Motor neuron (in vitro differentiated cells): ENCODE measurements around the gene TCHHL1. TPM values are rescaled to one million over a fixed set of nuclear protein-coding genes. Genes with fewer than 3 reads are reported as not detected.
A peak's percentile ranks its signal among the peaks of the same experiment; 100 is the strongest.
"Not testable (repeated sequence)": the region's sequence is repeated elsewhere in the genome, so short reads cannot be mapped to it uniquely, and the experiment has no call there.

Source experiments
- ATAC-seq, 8 experiments: fragments of 200-7000 bp; cut with Tn5 transposase; replicated peaks in 6 of 8; 2 replicates each; pipeline ENCODE4 v1.8.0; 2021; ENCODE audit warnings: mild to moderate bottlenecking in 8 of 8, moderate library complexity in 8 of 8
- H3K27ac ChIP-seq, 2 donors: fragments of 250-450 bp; sonication (Bioruptor Pico); 2 replicates each; pipeline ENCODE4 v1.9.0; 2021; ENCODE audit warnings: antibody characterized with exemption in 2 of 2, mild to moderate bottlenecking in 2 of 2, moderate library complexity in 1 of 2
- H3K4me1 ChIP-seq, 2 donors: fragments of 250-450 bp; sonication (Bioruptor Pico); replicated peaks in 1 of 2; 2 replicates each; pipeline ENCODE4 v1.6.1; 2021; ENCODE audit warnings: antibody characterized with exemption in 2 of 2, mild to moderate bottlenecking in 2 of 2, moderate library complexity in 1 of 2
- H3K4me3 ChIP-seq, 5 donors: fragments of 250-450 bp; sonication (Bioruptor Pico); 2 replicates each; pipeline ENCODE4 v1.9.0; 2021; ENCODE audit warnings: antibody characterized with exemption in 5 of 5, mild to moderate bottlenecking in 5 of 5, moderate library complexity in 4 of 5
- WGBS, 10 experiments: fragments of 450-650 bp; shearing (Covaris generic); methylation state at CpG; one replicate each; pipeline ENCODE4 v1.0.0; 2022; 5-methylcytosine and 5-hydroxymethylcytosine counted together
- in situ Hi-C, 9 experiments: fragments of 400-800 bp; cut with MboI; loops; one replicate each; pipeline ENCODE4 v1.15.0; 2021; ENCODE audit warnings: low sequenced_read_pairs in 9 of 9, low pct_unique_long_range_greater_than_20kb in 2 of 9; ENCODE audit not compliant: unreplicated experiment in 9 of 9
- total RNA-seq, 8 experiments: library from RNA; unstranded; fragments of 300-600 nt; gene quantifications; 2 replicates each; pipeline versions ENCODE4 v1.2.3 to v1.2.4, GENCODE V29; 2022

The TCHHL1 gene
- total RNA-seq, 8 experiments from 2014 or later = 0.13 to 0.43 (median 0.17) TPM; not detected in 4

- in situ Hi-C loops = no loop called here
- 1 to 63% (median 7%) methylated on average over 8 to 15 of the region's 15 CpGs for WGBS, 10 experiments
Measured at GRCh38 chr1:152109998-152110294, 21.1 kb upstream of the TCHHL1 start.

GRCh38 chr1:152109231-152109997 lies 20.6 kb upstream of the TCHHL1 start:
- Histone ChIP-seq H3K4me1 (peaks cover 5 to 9% of the 10 kb centered on the region in 2 donors), H3K27ac (no peak overlapping the region), H3K4me3 (peak overlapping the region in 3 of 5 donors; percentile 30 to 45 (median 38))
- ATAC-seq = no peak
- 0 to 62% (median 8%) methylated on average over 17 to 31 of the region's 31 CpGs for WGBS, 10 experiments
- in situ Hi-C loops = no loop called here

More at GRCh38 chr1:152109998-152110294, 21.1 kb upstream of the TCHHL1 start:
- Histone ChIP-seq H3K27ac (no peak overlapping the region), H3K4me3 (peak overlapping the region; percentile 26 to 45 (median 35)), H3K4me1 (peaks cover 5 to 9% of the 10 kb centered on the region in 2 donors)
- no peak for ATAC-seq

GRCh38 chr1:152108882-152109222 lies 20.0 kb upstream of the TCHHL1 start:
- H3K27ac ChIP-seq = no peak overlapping the region
- peaks cover 5 to 9% of the 10 kb centered on the region in 2 donors for H3K4me1 ChIP-seq
- WGBS, 10 experiments = 4 to 65% (median 24%) methylated on average over 3 to 28 of the region's 28 CpGs
- peak overlapping the region in 2 of 5 donors; percentile 38 to 45 for H3K4me3 ChIP-seq
- in situ Hi-C loops = no loop called here
- no peak for ATAC-seq

GRCh38 chr1:152107984-152108881 lies 19.4 kb upstream of the TCHHL1 start:
- H3K4me1 ChIP-seq = peaks cover 5 to 9% of the 10 kb centered on the region in 2 donors
- in situ Hi-C loops = no loop called here
- H3K4me3 ChIP-seq = peak overlapping the region in 2 of 5 donors; percentile 38 to 45
- H3K27ac ChIP-seq = no peak overlapping the region
- peak in 2 of 8 experiments; percentile 26 to 36 for ATAC-seq
- 1 to 51% (median 16%) methylated on average over 6 to 66 of the region's 67 CpGs for WGBS, 10 experiments

GRCh38 chr1:152107031-152107983 lies 18.4 kb upstream of the TCHHL1 start:
- ATAC-seq = peak in 3 of 8 experiments; percentile 5 to 36 (median 26)
- Histone ChIP-seq H3K4me3 (peak overlapping the region in 2 of 5 donors; percentile 38 to 45), H3K27ac (no peak overlapping the region), H3K4me1 (peaks cover 0 to 2% of the 10 kb centered on the region in 2 donors)
- in situ Hi-C loops = no loop called here
- 11 to 53% (median 30%) methylated on average over 3 to 40 of the region's 41 CpGs for WGBS, 10 experiments

- ATAC-seq = no peak
- Histone ChIP-seq H3K4me3 (no peak overlapping the region), H3K4me1 (no peaks in the 10 kb centered on the region), H3K27ac (no peak overlapping the region)
- WGBS, 10 experiments = 0 to 75% (median 29%) methylated on average over 1 to 2 of the region's 2 CpGs; no CpG with 5 or more reads in 1 of the 10 experiments
- in situ Hi-C loops = no loop called here
Measured at GRCh38 chr1:152104854-152105253, 16.0 kb upstream of the TCHHL1 start.

- no peak for ATAC-seq
- Histone ChIP-seq H3K4me3 (no peak overlapping the region), H3K4me1 (no peaks in the 10 kb centered on the region), H3K27ac (no peak overlapping the region)
- 10 to 100% (median 32%) methylated on average over 1 to 3 of the region's 3 CpGs for WGBS, 10 experiments
- in situ Hi-C loops = no loop called here
Measured at GRCh38 chr1:152096931-152097330, 8.1 kb upstream of the TCHHL1 start.

- Histone ChIP-seq H3K27ac (no peak overlapping the region), H3K4me1 (no peaks in the 10 kb centered on the region), H3K4me3 (no peak overlapping the region)
- in situ Hi-C loops = no loop called here
- no peak for ATAC-seq
Measured at GRCh38 chr1:152086760-152087159, 2.1 kb downstream of the TCHHL1 start.

- Histone ChIP-seq H3K4me3 (no peak overlapping the region), H3K27ac (no peak overlapping the region), H3K4me1 (no peaks in the 10 kb centered on the region)
- WGBS, 10 experiments = 0 to 29% (median 4%) methylated on average over 1 of the region's 1 CpG; no CpG with 5 or more reads in 2 of the 10 experiments
- no peak for ATAC-seq
- in situ Hi-C loops = no loop called here
Measured at GRCh38 chr1:152084853-152085252, 4.0 kb downstream of the TCHHL1 start.

GRCh38 chr1:152081026-152081425 lies 7.8 kb downstream of the TCHHL1 start:
- H3K4me3 ChIP-seq, in situ Hi-C loops, H3K4me1 ChIP-seq, H3K27ac ChIP-seq, ATAC-seq: not testable (repeated sequence)
- WGBS, 10 experiments = 60 to 90% (median 70%) methylated on average over 1 to 4 of the region's 17 CpGs; no CpG with 5 or more reads in 6 of the 10 experiments

- H3K4me1 ChIP-seq, H3K4me3 ChIP-seq, H3K27ac ChIP-seq, in situ Hi-C loops, ATAC-seq: not testable (repeated sequence)
- 71 to 84% (median 74%) methylated on average over 3 to 12 of the region's 17 CpGs; no CpG with 5 or more reads in 6 of the 10 experiments for WGBS, 10 experiments
Measured at GRCh38 chr1:152080494-152080893, 8.4 kb downstream of the TCHHL1 start.

- H3K4me3 ChIP-seq = no peak overlapping the region
- WGBS, 10 experiments = 50 to 77% (median 64%) methylated on average over 1 to 6 of the region's 24 CpGs; no CpG with 5 or more reads in 6 of the 10 experiments
- ATAC-seq = peak in 2 of 8 experiments; percentile 22 to 61
- H3K4me1 ChIP-seq = no peaks in the 10 kb centered on the region
- H3K27ac ChIP-seq = no peak overlapping the region
- in situ Hi-C loops = no loop called here
Measured at GRCh38 chr1:152078831-152079441, 9.9 kb downstream of the TCHHL1 start.
